H1 (cell line): ENCODE results near the gene PACRGL. TPM values are rescaled to one million over a fixed set of nuclear protein-coding genes. Genes with fewer than 3 reads are reported as not detected.

Source experiments
- CTCF ChIA-PET: fragments of 300-600 bp; sonication (Branson Sonifier 250); formaldehyde crosslinking; loops from one replicate; lab custom pipeline; 2021; ENCODE audit not compliant: partially characterized antibody; lab: Charles Lee
- POLR2A ChIA-PET: fragments of 300-600 bp; sonication (Branson Sonifier 250); formaldehyde crosslinking; loops from one replicate; lab custom pipeline; 2021; ENCODE audit warnings: inconsistent platforms; ENCODE audit not compliant: partially characterized antibody; lab: Charles Lee
- DNase-seq, 2 experiments: peaks; one replicate each; pipeline versions ENCODE4 v3.0.0 to v3.0.0-alpha.2; 2010 to 2022; ENCODE audit warnings: low spot score in 2 of 2, low read depth in 1 of 2, mixed read lengths in 1 of 2
- FAIRE-seq: peaks from 2 replicates; lab custom pipeline; 2011; peaks lifted over from hg19 to GRCh38; lab: Jason Lieb, UNC
- H2AFZ ChIP-seq: 2 replicates; pipeline ENCODE4 v1.8.1; 2012; ENCODE audit warnings: low read length, inconsistent platforms
- H2AK5ac ChIP-seq: 2 replicates; pipeline ENCODE4 v1.6.1; 2013; ENCODE audit warnings: low read depth, low read length
- H2BK120ac ChIP-seq: replicated peaks from 2 replicates; pipeline ENCODE3; 2013; ENCODE audit warnings: low read depth, low read length, inconsistent platforms
- H2BK12ac ChIP-seq: 2 replicates; pipeline ENCODE4 v1.6.1; 2013; ENCODE audit warnings: low read depth, low read length
- H2BK15ac ChIP-seq: 2 replicates; pipeline ENCODE4 v1.6.1; 2013; ENCODE audit warnings: low read length
- H2BK20ac ChIP-seq: 2 replicates; pipeline ENCODE4 v1.6.1; 2013; ENCODE audit warnings: low read length
- H2BK5ac ChIP-seq: 2 replicates; pipeline ENCODE4 v1.6.1; 2013; ENCODE audit warnings: low read depth, low read length
- H3K14ac ChIP-seq: 2 replicates; pipeline ENCODE4 v1.6.1; 2013; ENCODE audit warnings: inconsistent platforms; ENCODE audit not compliant: insufficient read length
- H3K18ac ChIP-seq: 2 replicates; pipeline ENCODE4 v1.6.1; 2013; ENCODE audit warnings: low read length; ENCODE audit errors: extremely low read depth
- H3K23ac ChIP-seq: 2 replicates; pipeline ENCODE4 v1.6.1; 2013; ENCODE audit warnings: inconsistent platforms; ENCODE audit not compliant: insufficient read length
- H3K23me2 ChIP-seq: 2 replicates; pipeline ENCODE4 v1.6.1; 2013; ENCODE audit warnings: low read depth, low read length
- H3K27ac ChIP-seq: 2 replicates; pipeline ENCODE4 v1.6.1; 2011; ENCODE audit warnings: low read depth, low read length, inconsistent platforms
- H3K27me3 ChIP-seq, 4 experiments: replicated peaks in 1 of 4; 1 replicate in 1 of 4; 2 replicates in 3 of 4; pipeline versions ENCODE4 v1.6.1 to v1.8.1; 2011 to 2013; ENCODE audit warnings: low read length in 3 of 4, mild to moderate bottlenecking in 3 of 4, inconsistent platforms in 2 of 4, mixed read lengths in 2 of 4, moderate library complexity in 1 of 4; ENCODE audit not compliant: control insufficient read depth in 3 of 4, insufficient read depth in 3 of 4; ENCODE audit errors: extremely low read depth in 1 of 4
- H3K36me3 ChIP-seq, 4 experiments: 2 replicates each; pipeline versions ENCODE4 v1.6.1 to v1.8.1; 2011 to 2013; ENCODE audit warnings: mild to moderate bottlenecking in 4 of 4, low read length in 3 of 4, moderate library complexity in 2 of 4, control low read depth in 1 of 4, inconsistent platforms in 1 of 4; ENCODE audit not compliant: insufficient read depth in 4 of 4, control insufficient read depth in 2 of 4
- H3K4ac ChIP-seq: replicated peaks from 2 replicates; pipeline ENCODE3; 2013; ENCODE audit warnings: low read length, low read depth, mixed read lengths, inconsistent platforms; ENCODE audit not compliant: insufficient read length
- H3K4me1 ChIP-seq, 4 experiments: replicated peaks in 1 of 4; 1 replicate in 1 of 4; 2 replicates in 3 of 4; pipeline versions ENCODE4 v1.6.1 to v1.8.1; 2011 to 2013; ENCODE audit warnings: low read length in 3 of 4, inconsistent platforms in 2 of 4, mixed read lengths in 1 of 4; ENCODE audit not compliant: insufficient read depth in 4 of 4, control insufficient read depth in 3 of 4
- H3K4me2 ChIP-seq, 2 experiments: 2 replicates each; pipeline versions ENCODE4 v1.6.1 to v1.8.1; 2011 to 2013; ENCODE audit warnings: low read depth in 2 of 2, low read length in 2 of 2, control low read depth in 1 of 2, inconsistent platforms in 1 of 2, mild to moderate bottlenecking in 1 of 2; ENCODE audit not compliant: insufficient read depth in 1 of 2
- H3K4me3 ChIP-seq, 4 experiments: fragments of 200-600, 300-600 bp in 1 of 4; sonication (generic), shearing (Covaris generic), sonication (Bioruptor Twin) in 1 of 4; 2 replicates each; pipeline versions ENCODE4 v1.5.1 to v1.8.1; 2011 to 2016; ENCODE audit warnings: low read length in 4 of 4, low read depth in 3 of 4, control low read depth in 2 of 4, inconsistent platforms in 2 of 4, mild to moderate bottlenecking in 2 of 4, mixed read lengths in 1 of 4, moderate library complexity in 1 of 4; ENCODE audit not compliant: insufficient read depth in 2 of 4; ENCODE audit errors: extremely low read depth in 1 of 4
- H3K56ac ChIP-seq: replicated peaks from 2 replicates; pipeline ENCODE3; 2013; ENCODE audit warnings: low read depth, mild to moderate bottlenecking, mixed read lengths, low read length, inconsistent platforms; ENCODE audit not compliant: insufficient read length
- H3K79me1 ChIP-seq: 2 replicates; pipeline ENCODE4 v1.6.1; 2013; ENCODE audit warnings: low read depth, low read length, control low read depth
- H3K79me2 ChIP-seq, 2 experiments: 2 replicates each; pipeline versions ENCODE4 v1.6.1 to v1.8.1; 2012 to 2013; ENCODE audit warnings: low read length in 2 of 2, mild to moderate bottlenecking in 2 of 2, inconsistent platforms in 1 of 2; ENCODE audit not compliant: insufficient read depth in 2 of 2, control insufficient read depth in 1 of 2
- H3K9ac ChIP-seq, 4 experiments: replicated peaks in 1 of 4; 1 replicate in 1 of 4; 2 replicates in 3 of 4; pipeline versions ENCODE4 v1.6.1 to v1.8.1; 2011 to 2013; ENCODE audit warnings: low read depth in 3 of 4, low read length in 3 of 4, control low read depth in 2 of 4, mild to moderate bottlenecking in 2 of 4, moderate library complexity in 2 of 4, inconsistent platforms in 1 of 4; ENCODE audit errors: extremely low read depth in 1 of 4
- H3K9me3 ChIP-seq, 2 experiments: 2 replicates each; pipeline versions ENCODE4 v1.6.1 to v1.8.1; 2012 to 2013; ENCODE audit warnings: mild to moderate bottlenecking in 2 of 2, moderate library complexity in 2 of 2, control low read depth in 1 of 2, inconsistent platforms in 1 of 2, low read depth in 1 of 2, low read length in 1 of 2, mixed read lengths in 1 of 2; ENCODE audit not compliant: insufficient read depth in 2 of 2
- H4K20me1 ChIP-seq, 2 experiments: replicated peaks in 1 of 2; 2 replicates each; pipeline versions ENCODE3 to v1.8.1; 2011 to 2013; ENCODE audit warnings: inconsistent platforms in 2 of 2, low read length in 2 of 2, mild to moderate bottlenecking in 1 of 2; ENCODE audit not compliant: insufficient read depth in 2 of 2, control insufficient read depth in 1 of 2
- H4K5ac ChIP-seq: 2 replicates; pipeline ENCODE4 v1.6.1; 2013; ENCODE audit warnings: low read length, low read depth, mixed read lengths, inconsistent platforms; ENCODE audit not compliant: insufficient read length
- H4K8ac ChIP-seq: 2 replicates; pipeline ENCODE4 v1.8.0; 2013; ENCODE audit warnings: mild to moderate bottlenecking, moderate library complexity, low read length, inconsistent platforms; ENCODE audit not compliant: insufficient read depth; ENCODE audit errors: extremely low read depth
- H4K91ac ChIP-seq: replicated peaks from 2 replicates; pipeline ENCODE3; 2013; ENCODE audit warnings: low read length, mixed read lengths, inconsistent platforms; ENCODE audit not compliant: insufficient read length
- EZH2 ChIP-seq: fragments of 200-600 bp; sonication (generic); IDR thresholded peaks from 2 replicates; pipeline ENCODE4 v1.7.1; 2012; ENCODE audit warnings: low read depth, mild to moderate bottlenecking, moderate library complexity, low read length, inconsistent platforms; ENCODE audit not compliant: severe bottlenecking
- JUND ChIP-seq: IDR thresholded peaks from 2 replicates; pipeline ENCODE4 v1.6.1; 2011; ENCODE audit warnings: mild to moderate bottlenecking, improper control_type of control experiment, low read length
- RAD21 ChIP-seq, 2 experiments: IDR thresholded peaks in 1 of 2; conservative IDR thresholded peaks in 1 of 2; 2 replicates each; pipeline ENCODE4 v1.6.1; 2011; ENCODE audit warnings: low read depth in 2 of 2, low read length in 2 of 2, improper control_type of control experiment in 1 of 2, inconsistent platforms in 1 of 2, mild to moderate bottlenecking in 1 of 2, moderate library complexity in 1 of 2
- polyA plus RNA-seq, 7 experiments: library from polyadenylated mRNA; depleted of rRNA in 3 of 7; stranded (reverse) in 5 of 7; unstranded in 2 of 7; fragments of >200 nt in 5 of 7; fragments of 200-250 nt in 2 of 7; gene quantifications; 1 replicate in 5 of 7; 2 replicates in 1 of 7; 4 replicates in 1 of 7; pipeline versions ENCODE4 v1.2.1 to v1.2.3, GENCODE V29; 2011 to 2013; ENCODE audit warnings: missing spikeins in 2 of 7, mixed read lengths in 2 of 7
- total RNA-seq: library from RNA; stranded (reverse); fragmentation: NEBNext Ultra II Directional; extraction: Animal tissue kit (Norgen Biotek cat#: 25700); gene quantifications from 2 replicates; pipeline ENCODE4 v1.2.1, GENCODE V29; 2021
- TF ChIP-seq, protein P1 (sequence below), 3 experiments: IDR thresholded peaks; 1 replicate in 2 of 3; 2 replicates in 1 of 3; pipeline versions ENCODE4 v1.5.1 to v1.6.1; 2011; ENCODE audit warnings: low read length in 3 of 3, mild to moderate bottlenecking in 3 of 3, inconsistent platforms in 2 of 3, low read depth in 1 of 3, moderate library complexity in 1 of 3; ENCODE audit not compliant: insufficient read depth in 1 of 3; ENCODE audit errors: control extremely low read depth in 1 of 3

PACRGL gene
- total and polyA plus RNA-seq, 2 of the 8 experiments (the other 6 are each of a cell fraction or from before 2014, with no cell fraction given) = 7.0 to 13.7 TPM

DNA sequence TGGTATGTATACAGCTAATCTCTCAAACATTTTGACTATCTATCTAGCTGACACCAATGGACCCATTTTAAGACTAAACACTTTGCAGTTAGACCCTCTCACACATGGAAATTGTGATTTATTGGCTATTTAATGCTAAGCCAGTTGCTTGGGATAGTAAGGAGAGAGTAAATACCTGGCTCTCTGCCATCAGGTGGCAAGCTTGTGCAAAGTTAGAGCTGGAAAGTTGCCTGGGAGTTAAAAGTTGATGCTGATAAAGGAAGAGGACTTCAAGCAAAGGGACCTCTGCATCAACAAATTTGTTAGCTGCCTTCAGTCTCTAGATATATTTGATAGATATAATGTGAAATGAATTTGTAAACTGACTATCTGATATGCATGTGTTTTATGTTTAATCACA, 61.1 kb downstream of the PACRGL start:
- CTCF ChIA-PET = interaction anchor here (0.9 to 3.2 kb wide), 7 partner anchors 9 to 693 kb away, joined by 3 to 22 read pairs (median 4); no protein-coding TSS in a partner anchor
- Histone ChIP-seq H3K79me1 (no peaks in the 10 kb centered on the region), H2BK12ac (no peak overlapping the region), H4K5ac (no peak overlapping the region), H2AFZ (no peak overlapping the region), H4K91ac (no peak overlapping the region), H2BK5ac (no peak overlapping the region), H3K56ac (no peak overlapping the region), H3K23me2 (no peaks in the 10 kb centered on the region), H3K27ac (no peak overlapping the region), H3K18ac (no peak overlapping the region)
- TF ChIP-seq RAD21 (IDR thresholded peaks at IDR 0.05 in 1 of 2, conservative IDR thresholded peaks at IDR 0.05 in 1 of 2; ENCODE audit: low read depth in 2 of 2, low read length in 2 of 2) (peak; percentile 38 to 49), JUND (no peak), EZH2 (no peak)
- TF ChIP-seq, protein P1, sequence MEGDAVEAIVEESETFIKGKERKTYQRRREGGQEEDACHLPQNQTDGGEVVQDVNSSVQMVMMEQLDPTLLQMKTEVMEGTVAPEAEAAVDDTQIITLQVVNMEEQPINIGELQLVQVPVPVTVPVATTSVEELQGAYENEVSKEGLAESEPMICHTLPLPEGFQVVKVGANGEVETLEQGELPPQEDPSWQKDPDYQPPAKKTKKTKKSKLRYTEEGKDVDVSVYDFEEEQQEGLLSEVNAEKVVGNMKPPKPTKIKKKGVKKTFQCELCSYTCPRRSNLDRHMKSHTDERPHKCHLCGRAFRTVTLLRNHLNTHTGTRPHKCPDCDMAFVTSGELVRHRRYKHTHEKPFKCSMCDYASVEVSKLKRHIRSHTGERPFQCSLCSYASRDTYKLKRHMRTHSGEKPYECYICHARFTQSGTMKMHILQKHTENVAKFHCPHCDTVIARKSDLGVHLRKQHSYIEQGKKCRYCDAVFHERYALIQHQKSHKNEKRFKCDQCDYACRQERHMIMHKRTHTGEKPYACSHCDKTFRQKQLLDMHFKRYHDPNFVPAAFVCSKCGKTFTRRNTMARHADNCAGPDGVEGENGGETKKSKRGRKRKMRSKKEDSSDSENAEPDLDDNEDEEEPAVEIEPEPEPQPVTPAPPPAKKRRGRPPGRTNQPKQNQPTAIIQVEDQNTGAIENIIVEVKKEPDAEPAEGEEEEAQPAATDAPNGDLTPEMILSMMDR (IDR thresholded peaks at IDR 0.05; ENCODE audit: control extremely low read depth in 1 of 3, insufficient read depth in 1 of 3, low read depth in 1 of 3, low read length in 3 of 3) = peak in 1 of 3 experiments; percentile 13; a peak in 1 of 4 replicates
- TF ChIP-seq, all 59 proteins: peak for 2
- no peak overlapping the region for H2BK20ac ChIP-seq
- no peaks in the 10 kb centered on the region for H3K27me3 ChIP-seq
- no peak overlapping the region for H3K4ac ChIP-seq
- H3K9ac ChIP-seq = no peak overlapping the region
- no peak overlapping the region for H2BK15ac ChIP-seq
- no peak for DNase-seq
- H3K9me3 ChIP-seq = no peaks in the 10 kb centered on the region
- H2AK5ac ChIP-seq = no peak overlapping the region
- FAIRE-seq = no peak
- no peaks in the 10 kb centered on the region for H3K36me3 ChIP-seq
- H3K14ac ChIP-seq = no peak overlapping the region
- no peak overlapping the region for H4K8ac ChIP-seq
- POLR2A ChIA-PET = no interaction called here
- no peaks in the 10 kb centered on the region for H3K4me1 ChIP-seq
- no peaks in the 10 kb centered on the region for H4K20me1 ChIP-seq
- no peak overlapping the region for H3K4me3 ChIP-seq
- H3K79me2 ChIP-seq = no peaks in the 10 kb centered on the region
- no peak overlapping the region for H3K23ac ChIP-seq
- H2BK120ac ChIP-seq = no peak overlapping the region
- H3K4me2 ChIP-seq = no peak overlapping the region
